Stimulated activated CD4-positive, alpha-beta T cell treated with anti-CD3 and anti-CD28 coated beads, Interleukin-2, amount 100 ng/mL, for 4 hours (primary cell): ENCODE results near the gene UBL7.

Source experiments
- DNase-seq: peaks from one replicate; pipeline ENCODE4 v3.0.0-alpha.2; 2020; ENCODE audit warnings: low read depth

Gene UBL7

DNA sequence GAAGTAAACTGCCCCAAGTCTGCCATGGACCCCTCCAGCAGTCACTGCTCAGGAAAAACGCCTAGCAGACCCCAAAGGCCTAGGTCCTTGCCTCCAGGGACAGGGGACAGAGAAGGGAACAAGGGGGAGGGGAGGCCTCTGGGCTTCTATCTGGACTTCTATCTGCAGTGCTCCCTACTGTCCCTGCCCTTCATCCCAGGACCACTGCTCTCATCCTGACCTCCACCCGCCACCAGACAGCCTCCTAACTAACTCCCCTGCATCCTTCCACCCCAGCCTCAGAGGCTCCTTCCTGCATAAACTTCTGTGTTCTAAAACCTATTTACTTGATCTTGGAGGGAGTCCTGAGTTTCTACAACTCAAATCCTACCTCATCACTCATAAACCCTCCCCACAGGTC lies 52.6 kb downstream of the UBL7 start:
- no peak for DNase-seq

GRCh38 chr15:74406992-74407705 lies 53.8 kb downstream of the UBL7 start:
- DNase-seq = no peak

GRCh38 chr15:74406517-74406916 lies 54.4 kb downstream of the UBL7 start:
- no peak for DNase-seq

DNA sequence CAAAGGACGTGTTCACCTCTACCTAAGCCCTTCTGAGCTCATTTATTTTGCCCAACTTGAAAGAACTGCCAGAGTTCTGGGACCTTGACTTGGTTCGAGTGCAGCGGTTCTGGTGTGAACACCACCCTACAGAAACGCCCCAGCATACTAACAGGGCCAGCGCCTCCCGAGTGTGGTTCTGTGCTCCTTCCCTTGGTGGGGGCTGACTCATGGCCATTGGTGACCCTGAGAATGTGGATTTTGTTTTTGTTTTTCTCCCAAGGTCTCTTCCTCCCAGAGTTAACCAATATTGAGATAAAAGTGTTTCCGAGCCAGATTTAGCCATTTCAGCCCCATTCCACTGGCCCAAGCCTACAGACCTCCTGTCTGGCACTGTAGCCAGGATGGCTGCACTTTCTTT lies 55.1 kb downstream of the UBL7 start:
- no peak for DNase-seq

DNA sequence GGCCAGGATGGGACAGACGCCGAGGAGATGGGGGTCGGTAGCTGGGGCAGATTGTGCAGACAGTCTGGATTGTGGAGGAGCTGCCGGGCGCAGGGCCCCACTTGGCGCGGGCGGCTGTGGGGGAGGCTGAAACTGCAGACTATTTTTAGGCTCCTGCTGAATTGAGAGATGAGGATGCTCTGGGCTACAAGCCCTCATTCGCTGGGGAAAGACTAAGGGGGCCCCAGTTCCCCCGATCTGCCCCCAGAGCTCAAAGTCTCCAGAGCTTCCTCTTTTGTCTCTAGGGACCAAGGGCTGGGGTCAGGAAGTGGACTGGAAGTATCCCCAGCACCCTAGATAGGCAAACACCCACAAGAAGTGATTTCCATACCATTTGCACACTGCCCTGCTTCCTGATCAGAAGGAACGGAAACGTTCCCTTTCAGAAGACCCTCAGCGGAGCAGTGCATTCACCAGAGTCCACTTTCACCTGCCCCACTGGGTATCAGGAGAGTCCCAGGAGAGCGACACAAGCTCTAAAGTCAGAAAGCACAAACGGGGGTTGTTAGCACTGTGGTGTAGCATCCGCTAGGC lies 56.9 kb downstream of the UBL7 start:
- DNase-seq = no peak

DNA sequence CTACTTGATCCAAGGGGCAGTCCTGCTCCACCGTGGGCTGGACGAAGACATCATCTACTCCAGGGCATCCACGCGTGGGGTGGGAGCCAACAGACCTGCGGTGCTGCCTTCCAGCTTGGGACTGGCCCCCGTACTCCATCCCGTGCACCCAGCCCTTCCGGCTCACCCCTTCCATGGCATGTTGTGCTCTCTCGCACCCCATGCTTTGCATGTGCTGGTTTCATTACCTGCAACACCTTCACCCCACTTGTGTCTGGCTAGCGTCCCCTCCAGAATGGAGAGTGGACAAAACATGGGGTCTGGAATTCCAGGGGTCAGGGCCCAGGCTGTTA lies 57.4 kb downstream of the UBL7 start:
- DNase-seq = no peak

DNA sequence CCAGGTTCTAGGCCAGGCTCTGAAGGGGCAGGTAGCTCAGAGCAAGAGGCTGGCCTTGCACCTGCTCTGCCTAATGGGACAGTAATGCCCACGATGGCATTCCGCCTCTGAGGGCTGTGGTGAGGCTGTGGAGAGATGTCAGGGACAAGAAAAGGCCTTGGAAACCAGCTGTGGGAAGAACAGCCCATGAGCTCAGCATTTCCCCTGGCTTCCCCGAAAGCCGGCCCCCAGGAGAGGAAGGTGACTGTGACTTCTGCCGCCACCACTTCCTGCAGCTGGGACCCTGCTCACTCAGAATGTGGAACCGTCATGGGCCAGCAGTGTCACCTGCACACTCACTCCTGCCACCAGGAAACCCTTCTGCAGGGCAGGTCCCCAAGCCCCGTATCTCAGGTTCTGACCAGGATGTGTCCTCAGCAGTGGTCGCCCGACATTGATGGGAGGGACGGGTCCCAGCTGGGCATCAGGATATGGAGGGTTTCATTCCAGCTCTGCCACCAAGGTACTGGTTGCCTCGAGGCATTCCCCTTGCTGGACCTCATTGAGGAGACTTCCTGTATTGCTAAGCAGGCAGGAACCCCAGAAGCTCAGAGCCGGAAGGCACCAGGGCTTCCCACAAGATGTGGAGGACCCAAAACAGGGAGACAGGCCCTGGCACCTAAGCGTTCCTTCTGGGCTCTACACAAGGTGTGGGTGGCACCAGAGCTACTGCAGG lies 57.9 kb downstream of the UBL7 start:
- peak; percentile 77 for DNase-seq

DNA sequence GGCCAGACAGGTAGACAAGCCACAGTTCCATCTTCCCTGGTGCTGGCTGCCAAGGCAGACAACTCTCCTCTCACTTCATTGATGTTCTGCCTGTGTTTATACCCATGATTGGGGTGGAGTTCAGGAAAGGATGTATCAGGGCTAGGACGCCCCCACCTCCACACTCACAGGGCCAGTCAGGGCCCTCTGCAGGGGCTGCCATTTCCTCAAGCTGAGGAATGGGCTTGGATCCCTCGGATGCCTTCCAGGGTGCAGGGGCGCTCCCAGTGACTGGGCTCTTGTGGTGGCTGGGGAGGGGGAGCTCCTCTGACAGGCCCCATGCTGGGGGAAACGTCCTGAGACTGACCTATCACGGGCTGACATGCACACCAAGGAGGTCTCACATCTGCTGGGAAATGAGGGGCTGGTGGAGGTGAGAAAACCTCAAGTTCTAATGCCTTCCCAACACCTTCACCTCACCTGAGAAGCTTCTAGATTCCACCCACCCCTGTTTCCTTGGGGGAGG lies 58.6 kb downstream of the UBL7 start:
- no peak for DNase-seq

- DNase-seq = no peak
These were observed 59.8 kb downstream of the UBL7 start for GRCh38 chr15:74400915-74401757.

- DNase-seq = no peak
These were observed 60.6 kb downstream of the UBL7 start for GRCh38 chr15:74400313-74400860.

DNA sequence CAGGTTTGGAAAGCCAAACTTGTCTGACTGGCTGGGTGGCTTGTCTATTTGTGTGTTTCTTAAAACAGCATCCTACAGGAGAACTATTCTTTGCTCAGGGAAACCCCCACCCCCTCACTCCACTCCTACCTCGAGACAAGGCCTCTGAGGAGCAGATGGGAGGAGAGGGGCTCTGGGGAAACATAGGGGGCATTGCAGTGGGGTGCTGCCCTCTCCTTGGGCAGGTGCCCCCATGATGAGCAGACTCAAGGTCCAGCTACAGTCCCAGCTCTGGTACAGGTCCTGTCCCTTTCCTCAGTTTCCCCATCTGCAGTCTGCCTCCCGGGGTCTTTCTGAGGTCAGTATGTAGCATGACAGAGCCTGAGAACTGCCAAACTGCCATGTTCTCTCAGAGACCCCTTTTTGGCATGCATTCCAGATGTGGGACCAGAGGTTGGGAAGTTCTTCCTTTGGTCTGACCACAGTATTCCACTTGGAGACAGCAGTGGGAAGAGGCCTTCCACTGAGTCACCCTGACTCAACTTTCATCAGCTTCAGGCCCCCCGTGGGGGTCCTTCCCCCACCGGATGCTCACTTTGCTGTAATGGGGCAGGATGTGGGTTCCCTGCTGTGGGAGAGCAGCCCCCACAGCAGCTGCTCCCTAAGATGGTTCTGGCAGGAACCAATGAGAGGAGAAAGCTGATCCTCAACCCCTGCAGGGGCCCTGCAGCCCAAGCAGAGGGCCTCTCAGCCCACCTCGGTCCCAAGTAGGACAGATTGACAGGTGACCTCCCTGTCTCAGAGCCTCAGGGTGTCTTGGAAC lies 61.2 kb downstream of the UBL7 start:
- DNase-seq = peak; percentile 61

DNA sequence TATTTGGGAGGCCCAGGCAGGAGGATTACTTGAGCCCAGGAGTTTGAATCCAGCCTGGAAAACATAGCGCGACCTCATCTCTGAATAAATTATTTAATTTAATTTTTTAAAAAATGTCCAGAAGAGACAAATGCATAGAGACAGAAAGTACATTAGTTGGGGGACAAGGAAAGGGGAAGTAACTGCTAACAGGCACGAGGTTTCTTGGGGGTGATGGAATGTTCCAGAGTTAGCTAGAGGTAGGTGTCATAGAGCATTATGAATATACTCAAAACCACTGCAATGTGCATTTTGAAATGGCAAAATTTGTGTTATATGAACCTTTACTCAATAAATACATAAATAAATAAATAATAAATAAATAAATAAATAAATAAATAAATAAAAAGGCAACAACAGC lies 61.9 kb downstream of the UBL7 start:
- no peak for DNase-seq

- no peak for DNase-seq
These were observed 62.8 kb downstream of the UBL7 start for GRCh38 chr15:74398183-74398582.

- no peak for DNase-seq
These were observed 63.5 kb downstream of the UBL7 start for GRCh38 chr15:74397239-74398068.

GRCh38 chr15:74396445-74397238 lies 64.3 kb downstream of the UBL7 start:
- peak; percentile 75 for DNase-seq

- DNase-seq = no peak
These were observed 64.9 kb downstream of the UBL7 start for GRCh38 chr15:74396146-74396438.
